ENCODE data around the gene MRPS26. TPM values are rescaled to one million over a fixed set of nuclear protein-coding genes. Genes with fewer than 3 reads are reported as not detected.
A peak's percentile ranks its signal among the peaks of the same experiment; 100 is the strongest.

MRPS26 gene
- 10 to 100 TPM; 71.5 to 86.4 (median 76.5) TPM for total RNA-seq

GRCh38 chr20:3045816-3046676 lies at the start of gene MRPS26:
MRPS26 (plus strand) TSS chr20:3046052; CDS start chr20:3046069, 17 bp downstream.
- TF ChIP-seq POLR2A (IDR thresholded peaks at IDR 0.05) (no peak), CTCF (IDR thresholded peaks at IDR 0.05) (no peak)
- WGBS, 2 donors, result 0 to 2% methylated on average over 10 to 45 of the region's 104 CpGs
- H3K4me3 ChIP-seq (ENCODE audit: low read depth, poor library complexity, severe bottlenecking), result peak within 1 kb of the TSS; percentile 62
- intact Hi-C loops (cut with DNase I; ENCODE audit: low total_unique reads), result loop anchor here (10.0 kb wide), 1 partner anchor 279 kb away; no protein-coding TSS in a partner anchor
- peak; percentile 80 to 96 for DNase-seq (ENCODE audit: low spot score in 2 of 2)

GRCh38 chr20:2998728-2999127 lies 47.1 kb upstream of the MRPS26 start:
- intact Hi-C loops (cut with DNase I; ENCODE audit: low total_unique reads), result no loop called here
- DNase-seq (ENCODE audit: low spot score in 2 of 2), result no peak
- TF ChIP-seq CTCF (IDR thresholded peaks at IDR 0.05), result no peak
- no peak for TF ChIP-seq POLR2A (IDR thresholded peaks at IDR 0.05)
- H3K4me3 ChIP-seq (ENCODE audit: low read depth, poor library complexity, severe bottlenecking), result no peak overlapping the region

- WGBS, 2 donors, result 64 to 65% methylated on average over 7 of the region's 7 CpGs
- no peak overlapping the region for H3K4me3 ChIP-seq (ENCODE audit: low read depth, poor library complexity, severe bottlenecking)
- DNase-seq (ENCODE audit: low spot score in 2 of 2), result no peak
- intact Hi-C loops (cut with DNase I; ENCODE audit: low total_unique reads), result no loop called here
- TF ChIP-seq POLR2A (IDR thresholded peaks at IDR 0.05) (no peak), CTCF (IDR thresholded peaks at IDR 0.05) (no peak)
These were observed 44.9 kb upstream of the MRPS26 start for GRCh38 chr20:3000852-3001523.

- intact Hi-C loops (cut with DNase I; ENCODE audit: low total_unique reads), result no loop called here
- 88 to 91% methylated on average over 2 of the region's 2 CpGs for WGBS, 2 donors
- H3K4me3 ChIP-seq (ENCODE audit: low read depth, poor library complexity, severe bottlenecking), result no peak overlapping the region
- no peak for DNase-seq (ENCODE audit: low spot score in 2 of 2)
- no peak for TF ChIP-seq POLR2A (IDR thresholded peaks at IDR 0.05)
- TF ChIP-seq CTCF (IDR thresholded peaks at IDR 0.05), result no peak
These were observed 42.4 kb upstream of the MRPS26 start for GRCh38 chr20:3003416-3003815.

GRCh38 chr20:3010985-3011723 lies 34.7 kb upstream of the MRPS26 start:
- DNase-seq (ENCODE audit: low spot score in 2 of 2), result no peak
- intact Hi-C loops (cut with DNase I; ENCODE audit: low total_unique reads), result no loop called here
- no peak overlapping the region for H3K4me3 ChIP-seq (ENCODE audit: low read depth, poor library complexity, severe bottlenecking)
- WGBS, 2 donors, result 73 to 79% methylated on average over 1 of the region's 1 CpG
- no peak for TF ChIP-seq POLR2A (IDR thresholded peaks at IDR 0.05)
- TF ChIP-seq CTCF (IDR thresholded peaks at IDR 0.05), result no peak
